ENCODE results near the gene PIEZO2. TPM values are rescaled to one million over a fixed set of nuclear protein-coding genes. Genes with fewer than 3 reads are reported as not detected.
"Not testable (repeated sequence)": the region's sequence is repeated elsewhere in the genome, so short reads cannot be mapped to it uniquely, and the experiment has no call there.

PIEZO2 gene
- total RNA-seq, 3 donors from 2014 or later (not counting 1 experiment from before 2014, with no cell fraction given), result not detected

- Mint-ChIP-seq H3K27ac (no peak overlapping the region), H3K9me3 (peaks cover 0 to 2% of the 10 kb centered on the region in 2 donors), H3K4me1 (no peaks in the 10 kb centered on the region), H3K36me3 (no peaks in the 10 kb centered on the region), H3K27me3 (ENCODE audit: low read depth in 2 of 2) (no peaks in the 10 kb centered on the region), H3K4me3 (no peak overlapping the region)
- no peak overlapping the region for H3K4me3 ChIP-seq (ENCODE audit: low read length)
- DNase-seq (no peak), ATAC-seq (no peak)
- 85% methylated on average over 1 of the region's 1 CpG for WGBS (ENCODE audit: insufficient coverage)
- intact Hi-C loops (cut with micrococcal nuclease), result no loop called here
- H3K9me3 ChIP-seq (ENCODE audit: control insufficient read depth, insufficient read depth, low read length), result no peaks in the 10 kb centered on the region
- H3K36me3 ChIP-seq (ENCODE audit: control insufficient read depth, insufficient read depth, low read length), result no peaks in the 10 kb centered on the region
- no peaks in the 10 kb centered on the region for H3K27me3 ChIP-seq (ENCODE audit: control insufficient read depth, insufficient read depth, low read length)
- no peak for TF ChIP-seq CTCF (IDR thresholded peaks at IDR 0.05)
- no peak overlapping the region for H3K27ac ChIP-seq (ENCODE audit: low read length)
- H3K4me1 ChIP-seq (ENCODE audit: control insufficient read depth, insufficient read depth, low read length), result no peaks in the 10 kb centered on the region
Measured at GRCh38 chr18:10923551-10924070, 225.8 kb downstream of the PIEZO2 start.

- WGBS (ENCODE audit: insufficient coverage), result 93% methylated on average over 2 of the region's 4 CpGs
- H3K27me3 Mint-ChIP-seq (ENCODE audit: low read depth in 2 of 2), result no peaks in the 10 kb centered on the region
- peaks cover 0 to 2% of the 10 kb centered on the region in 2 donors for H3K9me3 Mint-ChIP-seq
- Histone ChIP-seq H3K27me3 (ENCODE audit: control insufficient read depth, insufficient read depth, low read length) (no peaks in the 10 kb centered on the region), H3K4me3 (ENCODE audit: low read length) (no peak overlapping the region), H3K27ac (ENCODE audit: low read length) (no peak overlapping the region), H3K9me3 (ENCODE audit: control insufficient read depth, insufficient read depth, low read length) (no peaks in the 10 kb centered on the region), H3K36me3 (ENCODE audit: control insufficient read depth, insufficient read depth, low read length) (no peaks in the 10 kb centered on the region), H3K4me1 (ENCODE audit: control insufficient read depth, insufficient read depth, low read length) (no peaks in the 10 kb centered on the region)
- no peaks in the 10 kb centered on the region for H3K36me3 Mint-ChIP-seq
- intact Hi-C loops (cut with micrococcal nuclease), result no loop called here
- DNase-seq (no peak), ATAC-seq (no peak)
- H3K27ac Mint-ChIP-seq, result no peak overlapping the region
- no peak for TF ChIP-seq CTCF (IDR thresholded peaks at IDR 0.05)
- no peaks in the 10 kb centered on the region for H3K4me1 Mint-ChIP-seq
- no peak overlapping the region for H3K4me3 Mint-ChIP-seq
Measured at GRCh38 chr18:10923141-10923540, 226.2 kb downstream of the PIEZO2 start.

DNA sequence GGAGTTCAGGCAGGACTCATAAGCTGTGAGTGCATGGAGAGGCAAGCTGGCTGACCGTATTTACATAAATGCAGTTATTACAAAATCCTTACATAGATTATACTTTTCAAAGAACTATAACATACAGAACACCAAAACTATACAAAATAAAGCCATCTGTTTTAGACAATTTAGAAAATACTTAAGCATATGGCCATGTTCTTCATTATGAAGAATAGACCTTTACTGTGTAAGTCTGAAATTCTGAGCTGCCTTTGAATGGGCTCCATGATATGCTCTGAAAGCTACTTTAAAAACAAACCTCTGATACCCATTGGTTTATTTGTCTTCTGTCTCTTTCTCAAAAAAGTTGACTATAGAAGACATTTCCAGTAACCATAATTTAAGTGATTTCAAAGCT lies 226.7 kb downstream of the PIEZO2 start:
- H3K4me3 Mint-ChIP-seq; H3K9me3 ChIP-seq (ENCODE audit: control insufficient read depth, insufficient read depth, low read length); H3K4me1 ChIP-seq (ENCODE audit: control insufficient read depth, insufficient read depth, low read length); H3K27ac ChIP-seq (ENCODE audit: low read length); H3K36me3 Mint-ChIP-seq; H3K36me3 ChIP-seq (ENCODE audit: control insufficient read depth, insufficient read depth, low read length); H3K4me1 Mint-ChIP-seq; ATAC-seq; H3K9me3 Mint-ChIP-seq; H3K27me3 ChIP-seq (ENCODE audit: control insufficient read depth, insufficient read depth, low read length); H3K27me3 Mint-ChIP-seq (ENCODE audit: low read depth in 2 of 2); DNase-seq; H3K27ac Mint-ChIP-seq; intact Hi-C loops (cut with micrococcal nuclease); H3K4me3 ChIP-seq (ENCODE audit: low read length): not testable (repeated sequence)
- WGBS (ENCODE audit: insufficient coverage), result 100% methylated on average over 1 of the region's 1 CpG

- ATAC-seq; H3K36me3 Mint-ChIP-seq; intact Hi-C loops (cut with micrococcal nuclease); H3K9me3 ChIP-seq (ENCODE audit: control insufficient read depth, insufficient read depth, low read length); H3K27me3 Mint-ChIP-seq (ENCODE audit: low read depth in 2 of 2); H3K27ac Mint-ChIP-seq; H3K4me3 Mint-ChIP-seq; DNase-seq; H3K4me1 ChIP-seq (ENCODE audit: control insufficient read depth, insufficient read depth, low read length); H3K4me3 ChIP-seq (ENCODE audit: low read length); H3K36me3 ChIP-seq (ENCODE audit: control insufficient read depth, insufficient read depth, low read length); H3K27me3 ChIP-seq (ENCODE audit: control insufficient read depth, insufficient read depth, low read length); H3K4me1 Mint-ChIP-seq; H3K27ac ChIP-seq (ENCODE audit: low read length); H3K9me3 Mint-ChIP-seq: not testable (repeated sequence)
- 65% methylated on average over 2 of the region's 6 CpGs for WGBS (ENCODE audit: insufficient coverage)
Measured at GRCh38 chr18:10920309-10920708, 229.1 kb downstream of the PIEZO2 start.
